GM19193 (cell line): ENCODE results near the gene ATP8B4.

Source experiments
- POLR2A ChIP-seq: IDR thresholded peaks from 4 replicates; pipeline ENCODE4 v1.6.1; 2011; ENCODE audit not compliant: insufficient read depth, insufficient read length; ENCODE audit errors: extremely low read depth

ATP8B4 gene

GRCh38 chr15:50124631-50125030 lies 5.6 kb upstream of the ATP8B4 start:
- TF ChIP-seq POLR2A: no peak

GRCh38 chr15:50123861-50124557 lies 5.0 kb upstream of the ATP8B4 start:
- no peak for TF ChIP-seq POLR2A

GRCh38 chr15:50120729-50121128 lies 1.7 kb upstream of the ATP8B4 start:
- TF ChIP-seq POLR2A: no peak

GRCh38 chr15:50117431-50118027 lies 1.5 kb downstream of the ATP8B4 start:
- no peak for TF ChIP-seq POLR2A

- no peak for TF ChIP-seq POLR2A
Observed at GRCh38 chr15:50116477-50116876, 2.6 kb downstream of the ATP8B4 start.

GRCh38 chr15:50113992-50114780 lies 4.8 kb downstream of the ATP8B4 start:
- no peak for TF ChIP-seq POLR2A

- TF ChIP-seq POLR2A: no peak
Observed at GRCh38 chr15:50113187-50113505, 5.9 kb downstream of the ATP8B4 start.

- TF ChIP-seq POLR2A: no peak
Observed at GRCh38 chr15:50112488-50113186, 6.4 kb downstream of the ATP8B4 start.

- no peak for TF ChIP-seq POLR2A
Observed at GRCh38 chr15:50110285-50110684, 8.7 kb downstream of the ATP8B4 start.

- TF ChIP-seq POLR2A: no peak
Observed at GRCh38 chr15:50109076-50109987, 9.7 kb downstream of the ATP8B4 start.

GRCh38 chr15:50108461-50108860 lies 10.6 kb downstream of the ATP8B4 start:
- TF ChIP-seq POLR2A: no peak

GRCh38 chr15:50107591-50108408 lies 11.2 kb downstream of the ATP8B4 start:
- no peak for TF ChIP-seq POLR2A

- TF ChIP-seq POLR2A: no peak
Observed at GRCh38 chr15:50107157-50107556, 11.9 kb downstream of the ATP8B4 start.

- no peak for TF ChIP-seq POLR2A
Observed at GRCh38 chr15:50106457-50106856, 12.6 kb downstream of the ATP8B4 start.

- no peak for TF ChIP-seq POLR2A
Observed at GRCh38 chr15:50100486-50100885, 18.5 kb downstream of the ATP8B4 start.
